Type B pancreatic cell (in vitro differentiated cells): ENCODE results near the gene FCHO2. TPM values are rescaled to one million over a fixed set of nuclear protein-coding genes. Genes with fewer than 3 reads are reported as not detected.
"Not testable (repeated sequence)": the region's sequence is repeated elsewhere in the genome, so short reads cannot be mapped to it uniquely, and the experiment has no call there.

ENCODE experiments used
- DNase-seq: peaks from one replicate; pipeline ENCODE4 v3.0.0; 2021; ENCODE audit warnings: mixed read lengths; ENCODE audit not compliant: unreplicated experiment; ENCODE audit errors: extremely low spot score
- H3K27ac Mint-ChIP-seq: 2 replicates; pipeline ENCODE4 v1.8.0; 2021; ENCODE audit warnings: mild to moderate bottlenecking, mixed read lengths
- H3K27me3 Mint-ChIP-seq: 2 replicates; pipeline ENCODE4 v1.8.0; 2021; ENCODE audit warnings: mixed read lengths
- H3K36me3 Mint-ChIP-seq: 2 replicates; pipeline ENCODE4 v1.8.0; 2021; ENCODE audit warnings: mixed read lengths
- H3K4me1 Mint-ChIP-seq: one replicate; pipeline ENCODE4 v1.8.0; 2021; ENCODE audit warnings: mixed read lengths; ENCODE audit not compliant: unreplicated experiment
- H3K4me3 Mint-ChIP-seq: 2 replicates; pipeline ENCODE4 v1.8.0; 2021; ENCODE audit warnings: mild to moderate bottlenecking, mixed read lengths
- H3K9me3 Mint-ChIP-seq: 2 replicates; pipeline ENCODE4 v1.8.0; 2021; ENCODE audit warnings: mixed read lengths
- total RNA-seq: library from RNA; stranded (reverse); gene quantifications from 2 replicates; pipeline ENCODE4 v1.2.1, GENCODE V29; 2021; ENCODE audit warnings: low replicate concordance
- TF ChIP-seq, protein P1 (sequence below): fragments of 200-600 bp; sonication (generic); conservative IDR thresholded peaks from 2 replicates; pipeline ENCODE4 v1.5.0; 2021; ENCODE audit warnings: antibody characterized with exemption, mild to moderate bottlenecking

The FCHO2 gene
- total RNA-seq, 1 donor from 2014 or later: 22.8 TPM

GRCh38 chr5:72921886-72922285, 34.0 kb upstream of the FCHO2 start:
- TF ChIP-seq, protein P1, sequence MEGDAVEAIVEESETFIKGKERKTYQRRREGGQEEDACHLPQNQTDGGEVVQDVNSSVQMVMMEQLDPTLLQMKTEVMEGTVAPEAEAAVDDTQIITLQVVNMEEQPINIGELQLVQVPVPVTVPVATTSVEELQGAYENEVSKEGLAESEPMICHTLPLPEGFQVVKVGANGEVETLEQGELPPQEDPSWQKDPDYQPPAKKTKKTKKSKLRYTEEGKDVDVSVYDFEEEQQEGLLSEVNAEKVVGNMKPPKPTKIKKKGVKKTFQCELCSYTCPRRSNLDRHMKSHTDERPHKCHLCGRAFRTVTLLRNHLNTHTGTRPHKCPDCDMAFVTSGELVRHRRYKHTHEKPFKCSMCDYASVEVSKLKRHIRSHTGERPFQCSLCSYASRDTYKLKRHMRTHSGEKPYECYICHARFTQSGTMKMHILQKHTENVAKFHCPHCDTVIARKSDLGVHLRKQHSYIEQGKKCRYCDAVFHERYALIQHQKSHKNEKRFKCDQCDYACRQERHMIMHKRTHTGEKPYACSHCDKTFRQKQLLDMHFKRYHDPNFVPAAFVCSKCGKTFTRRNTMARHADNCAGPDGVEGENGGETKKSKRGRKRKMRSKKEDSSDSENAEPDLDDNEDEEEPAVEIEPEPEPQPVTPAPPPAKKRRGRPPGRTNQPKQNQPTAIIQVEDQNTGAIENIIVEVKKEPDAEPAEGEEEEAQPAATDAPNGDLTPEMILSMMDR: no peak
- Mint-ChIP-seq H3K27ac (no peak overlapping the region), H3K36me3 (no peaks in the 10 kb centered on the region), H3K4me3 (no peak overlapping the region), H3K27me3 (no peaks in the 10 kb centered on the region), H3K9me3 (peaks cover 5% of the 10 kb centered on the region), H3K4me1 (peaks cover 10% of the 10 kb centered on the region)
- no peak for DNase-seq

- H3K4me3 Mint-ChIP-seq: no peak overlapping the region
- TF ChIP-seq, protein P1: no peak
- no peak for DNase-seq
- peaks cover 10% of the 10 kb centered on the region for H3K9me3 Mint-ChIP-seq
- peaks cover 10% of the 10 kb centered on the region for H3K4me1 Mint-ChIP-seq
- no peaks in the 10 kb centered on the region for H3K27me3 Mint-ChIP-seq
- no peaks in the 10 kb centered on the region for H3K36me3 Mint-ChIP-seq
- H3K27ac Mint-ChIP-seq: no peak overlapping the region
Observed at GRCh38 chr5:72922422-72922821, 33.4 kb upstream of the FCHO2 start.

DNA sequence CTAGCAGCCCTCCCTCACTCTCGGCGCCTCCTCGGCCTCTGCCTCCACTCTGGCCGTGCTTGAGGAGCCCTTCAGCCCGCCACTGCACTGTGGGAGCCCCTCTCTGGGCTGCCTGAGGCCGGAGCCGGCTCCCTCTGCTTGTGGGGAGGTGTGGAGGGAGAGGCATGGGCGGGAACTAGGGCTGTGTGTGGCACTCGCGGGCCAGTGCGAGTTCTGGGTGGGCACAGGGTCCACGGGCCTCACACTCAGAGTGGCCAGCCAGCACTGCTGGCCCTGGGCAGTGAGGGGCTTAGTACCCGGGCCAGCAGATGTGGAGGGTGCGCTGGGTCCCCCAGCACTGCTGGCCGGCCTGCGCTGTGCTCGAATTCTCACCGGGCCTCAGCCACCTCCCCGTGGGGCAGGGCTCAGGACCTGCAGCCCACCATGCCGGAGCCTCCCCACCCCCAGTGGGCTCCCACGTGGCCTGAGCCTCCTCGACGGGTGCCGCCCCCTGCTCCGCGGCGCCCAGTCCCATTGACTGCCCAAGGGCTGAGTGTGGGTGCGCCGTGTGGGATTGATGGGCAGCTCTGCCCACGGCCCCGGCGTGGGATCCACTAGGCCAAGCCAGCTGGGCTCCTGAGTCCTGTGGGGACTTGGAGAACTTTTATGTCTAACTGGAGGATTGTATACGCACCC, 30.4 kb upstream of the FCHO2 start:
- no peak for DNase-seq
- H3K9me3 Mint-ChIP-seq: peaks cover 10% of the 10 kb centered on the region
- no peak overlapping the region for H3K4me3 Mint-ChIP-seq
- TF ChIP-seq, protein P1: no peak
- H3K36me3 Mint-ChIP-seq: no peaks in the 10 kb centered on the region
- no peak overlapping the region for H3K27ac Mint-ChIP-seq
- H3K4me1 Mint-ChIP-seq: peaks cover 10% of the 10 kb centered on the region
- no peaks in the 10 kb centered on the region for H3K27me3 Mint-ChIP-seq

- H3K36me3 Mint-ChIP-seq, DNase-seq, H3K27ac Mint-ChIP-seq, H3K4me1 Mint-ChIP-seq, H3K4me3 Mint-ChIP-seq: not testable (repeated sequence)
- H3K9me3 Mint-ChIP-seq: peaks cover 18% of the 10 kb centered on the region
- peaks cover 11% of the 10 kb centered on the region for H3K27me3 Mint-ChIP-seq
Observed at GRCh38 chr5:72932686-72933085, 23.2 kb upstream of the FCHO2 start.

DNA sequence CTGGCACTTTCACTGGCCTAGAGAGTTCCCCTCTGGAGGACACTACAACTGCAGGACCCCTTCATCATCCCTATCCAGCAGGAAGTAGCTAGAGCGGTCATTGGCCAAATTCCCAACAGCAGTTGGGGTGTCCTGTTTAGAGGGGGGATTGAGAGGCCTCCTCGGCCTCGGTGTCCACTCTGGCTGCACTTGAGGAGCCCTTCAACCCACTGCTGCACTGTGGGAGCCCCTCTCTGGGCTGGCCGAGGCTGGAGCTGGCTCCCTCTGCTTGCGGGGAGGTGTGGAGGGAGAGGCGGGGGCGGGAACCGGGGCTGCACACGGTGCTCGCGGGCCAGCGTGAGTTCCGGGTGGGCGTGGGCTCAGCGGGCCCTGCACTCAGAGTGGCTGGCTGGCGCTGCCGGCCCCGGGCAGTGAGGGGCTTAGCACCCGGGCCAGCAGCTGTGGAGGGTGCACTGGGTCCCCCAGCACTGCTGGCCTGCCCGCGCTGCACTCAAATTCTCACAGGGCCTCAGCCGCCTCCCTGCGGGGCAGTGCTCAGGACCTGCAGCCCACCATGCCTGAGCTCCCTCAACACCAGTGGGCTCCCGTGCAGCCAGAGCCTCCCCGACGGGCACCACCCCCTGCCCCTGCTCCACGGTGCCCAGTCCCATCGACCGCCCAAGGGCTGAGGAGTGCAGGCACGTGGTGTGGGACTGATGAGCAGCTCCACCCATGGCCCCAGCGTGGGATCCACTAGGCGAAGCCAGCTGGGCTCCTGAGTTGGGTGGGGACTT, 20.7 kb upstream of the FCHO2 start:
- not testable (repeated sequence) for H3K27ac Mint-ChIP-seq, DNase-seq, H3K36me3 Mint-ChIP-seq, H3K4me3 Mint-ChIP-seq
- Mint-ChIP-seq H3K27me3 (peaks cover 11% of the 10 kb centered on the region), H3K9me3 (peaks cover 23% of the 10 kb centered on the region), H3K4me1 (peaks cover 13% of the 10 kb centered on the region)

DNA sequence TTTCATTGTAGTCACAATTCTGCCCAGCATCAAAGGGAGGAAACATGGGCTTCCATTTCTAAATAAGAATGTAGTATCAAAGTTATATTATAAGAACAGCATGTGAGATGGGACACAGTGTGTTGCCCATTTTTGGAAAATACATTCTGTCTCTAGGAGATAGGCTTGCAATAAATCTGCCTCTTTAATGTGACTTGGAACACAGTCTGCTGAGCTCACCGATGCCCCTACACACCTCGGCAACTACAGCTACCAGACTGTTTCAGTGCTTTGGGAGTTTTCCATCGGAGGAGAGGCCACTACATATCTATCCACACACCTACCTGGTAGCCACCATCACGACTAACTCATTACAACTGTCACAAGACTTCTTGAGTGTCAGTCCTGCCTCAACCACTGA, 18.9 kb upstream of the FCHO2 start:
- TF ChIP-seq, protein P1: no peak

More for the DNA sequence above, 18.9 kb upstream of the FCHO2 start:
- Mint-ChIP-seq H3K9me3 (peaks cover 23% of the 10 kb centered on the region), H3K27me3 (peaks cover 11% of the 10 kb centered on the region), H3K4me3 (no peak overlapping the region), H3K36me3 (no peaks in the 10 kb centered on the region), H3K4me1 (peaks cover 13% of the 10 kb centered on the region), H3K27ac (no peak overlapping the region)
- DNase-seq: no peak
